CD4-positive, alpha-beta T cell (primary cell): ENCODE measurements around the gene LRRN1. TPM values are rescaled to one million over a fixed set of nuclear protein-coding genes. Genes with fewer than 3 reads are reported as not detected.

Source experiments
- ATAC-seq: fragments of 200-7000 bp; cut with Tn5 transposase; one replicate; pipeline ENCODE4 v1.10.0; 2022; ENCODE audit warnings: mild to moderate bottlenecking; ENCODE audit not compliant: poor library complexity
- CTCF ChIA-PET: fragments of 350-600 bp; sonication (Branson Sonifier 250); formaldehyde crosslinking; loops from one replicate; lab custom pipeline; 2021; ENCODE audit warnings: antibody characterized with exemption, inconsistent platforms; lab: Charles Lee
- POLR2A ChIA-PET: fragments of 350-600 bp; sonication (Branson Sonifier 250); formaldehyde crosslinking; loops from one replicate; lab custom pipeline; 2021; ENCODE audit warnings: antibody characterized with exemption, inconsistent platforms; lab: Charles Lee
- DNase-seq, 14 experiments: peaks; one replicate each; pipeline ENCODE4 v3.0.0-alpha.2; 2013 to 2020; ENCODE audit warnings: mixed read lengths in 2 of 14
- H3K27ac ChIP-seq, 2 donors: one replicate each; pipeline versions ENCODE4 v1.5.1 to v1.7.0; 2013; ENCODE audit warnings: low read length in 2 of 2, low read depth in 1 of 2, mild to moderate bottlenecking in 1 of 2
- H3K27me3 ChIP-seq, 2 experiments: 1 replicate in 1 of 2; 2 replicates in 1 of 2; pipeline versions ENCODE4 v1.6.1 to v1.7.0; 2013; ENCODE audit warnings: low read length in 2 of 2, control low read depth in 1 of 2, mild to moderate bottlenecking in 1 of 2, moderate library complexity in 1 of 2; ENCODE audit not compliant: insufficient read depth in 2 of 2, control insufficient read depth in 1 of 2
- H3K36me3 ChIP-seq: one replicate; pipeline ENCODE4 v1.6.1; 2013; ENCODE audit warnings: low read length, control low read depth; ENCODE audit not compliant: insufficient read depth
- H3K4me1 ChIP-seq: one replicate; pipeline ENCODE4 v1.6.1; 2013; ENCODE audit warnings: low read length, control low read depth; ENCODE audit not compliant: insufficient read depth
- H3K4me3 ChIP-seq: one replicate; pipeline ENCODE4 v1.5.1; 2013; ENCODE audit warnings: mild to moderate bottlenecking, low read length, moderate library complexity
- H3K9me3 ChIP-seq, 2 experiments: 1 replicate in 1 of 2; 2 replicates in 1 of 2; pipeline versions ENCODE4 v1.6.1 to v1.7.0; 2013; ENCODE audit warnings: low read length in 2 of 2, mild to moderate bottlenecking in 2 of 2, control low read depth in 1 of 2, moderate library complexity in 1 of 2; ENCODE audit not compliant: control insufficient read depth in 1 of 2, insufficient read depth in 1 of 2
- H3K27ac Mint-ChIP-seq: one replicate; pipeline ENCODE4 v1.8.0; 2020; ENCODE audit warnings: mixed read lengths
- H3K27me3 Mint-ChIP-seq: one replicate; pipeline ENCODE4 v1.8.0; 2021; ENCODE audit warnings: mixed read lengths
- H3K36me3 Mint-ChIP-seq: one replicate; pipeline ENCODE4 v1.8.0; 2021; ENCODE audit warnings: low read depth, mixed read lengths
- H3K4me1 Mint-ChIP-seq: one replicate; pipeline ENCODE4 v1.8.0; 2021; ENCODE audit warnings: low read depth, mixed read lengths
- H3K4me3 Mint-ChIP-seq: one replicate; pipeline ENCODE4 v1.8.0; 2020; ENCODE audit warnings: mild to moderate bottlenecking, mixed read lengths
- H3K9me3 Mint-ChIP-seq: one replicate; pipeline ENCODE4 v1.8.0; 2020; ENCODE audit warnings: mixed read lengths
- CTCF ChIP-seq: fragments of 200-600 bp; IDR thresholded peaks from one replicate; pipeline ENCODE4 v1.8.0; 2022; ENCODE audit warnings: antibody characterized with exemption, mild to moderate bottlenecking
- intact Hi-C, 2 experiments: fragments of 100-400 bp; cut with DNase I in 1 of 2; cut with micrococcal nuclease in 1 of 2; formaldehyde crosslinking; loops; one replicate each; pipeline versions ENCODE4 v1.15.1 to v1.9.0; 2023 to 2025; cut with DNase I, micrococcal nuclease
- total RNA-seq, 174 experiments: library from RNA in 2 of 174; stranded (reverse) in 2 of 174; gene quantifications; one replicate each; pipeline ENCODE4 v1.2.3 and lab custom pipeline; 2021 to 2026

LRRN1 gene
- total RNA-seq, 2 experiments from 2014 or later = 0.20 TPM; not detected in 1

DNA sequence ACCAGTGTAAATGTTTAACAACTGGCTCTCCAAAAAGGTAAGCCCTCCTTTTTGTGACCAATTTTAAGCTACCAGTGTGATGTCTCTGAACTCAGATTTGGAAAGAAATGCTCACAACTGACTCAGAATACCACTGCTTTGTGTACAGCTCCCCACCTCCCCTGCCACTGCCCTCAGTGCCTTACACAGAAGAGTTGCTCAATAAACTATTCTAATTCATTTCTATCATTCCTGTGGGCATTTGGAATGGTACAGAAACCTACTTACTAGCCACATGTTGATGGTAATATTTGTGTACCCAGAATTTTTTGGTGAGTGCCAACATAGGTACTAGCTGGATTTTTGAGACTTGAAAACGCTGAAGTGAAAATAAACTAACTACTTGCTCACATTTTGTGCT lies 16.0 kb downstream of the LRRN1 start:
- Histone ChIP-seq H3K27ac (no peak overlapping the region), H3K4me3 (no peak overlapping the region), H3K36me3 (no peaks in the 10 kb centered on the region), H3K4me1 (no peaks in the 10 kb centered on the region), H3K9me3 (no peaks in the 10 kb centered on the region), H3K27me3 (no peaks in the 10 kb centered on the region)
- H3K9me3 Mint-ChIP-seq = no peaks in the 10 kb centered on the region
- no peak for TF ChIP-seq CTCF
- no peaks in the 10 kb centered on the region for H3K36me3 Mint-ChIP-seq
- intact Hi-C loops = no loop called here
- H3K4me1 Mint-ChIP-seq = no peaks in the 10 kb centered on the region
- no peak overlapping the region for H3K4me3 Mint-ChIP-seq
- H3K27me3 Mint-ChIP-seq = no peaks in the 10 kb centered on the region
- POLR2A ChIA-PET = no interaction called here
- ATAC-seq = no peak
- CTCF ChIA-PET = no interaction called here
- no peak for DNase-seq
- no peak overlapping the region for H3K27ac Mint-ChIP-seq

DNA sequence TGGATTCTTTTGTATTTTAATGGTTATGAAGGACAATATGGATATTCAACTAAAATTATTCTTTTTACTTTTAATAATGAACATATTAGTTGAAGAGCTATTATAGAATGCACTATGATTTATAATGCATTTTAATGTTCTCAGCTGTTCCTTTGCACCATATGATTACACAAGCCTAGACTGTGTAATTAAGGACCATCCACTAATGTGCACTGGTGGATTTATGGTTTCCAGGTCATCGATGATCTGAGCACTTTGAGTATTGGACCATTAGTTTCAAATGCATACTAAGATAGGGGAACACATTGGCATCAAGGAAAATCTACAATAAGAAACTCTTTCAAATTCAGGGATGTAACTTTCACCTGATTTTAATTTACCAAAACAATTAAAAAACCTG lies 16.8 kb downstream of the LRRN1 start:
- no peak overlapping the region for H3K27ac Mint-ChIP-seq
- H3K27ac ChIP-seq = no peak overlapping the region
- no peaks in the 10 kb centered on the region for H3K27me3 ChIP-seq
- H3K27me3 Mint-ChIP-seq = no peaks in the 10 kb centered on the region
- no peaks in the 10 kb centered on the region for H3K36me3 ChIP-seq
- no peak overlapping the region for H3K4me3 Mint-ChIP-seq
- no peaks in the 10 kb centered on the region for H3K4me1 ChIP-seq
- no peaks in the 10 kb centered on the region for H3K9me3 ChIP-seq
- no peak overlapping the region for H3K4me3 ChIP-seq
- CTCF ChIA-PET = no interaction called here
- no peak for DNase-seq
- no peaks in the 10 kb centered on the region for H3K9me3 Mint-ChIP-seq
- no peaks in the 10 kb centered on the region for H3K36me3 Mint-ChIP-seq
- POLR2A ChIA-PET = no interaction called here
- no peaks in the 10 kb centered on the region for H3K4me1 Mint-ChIP-seq
- intact Hi-C loops = no loop called here
- ATAC-seq = no peak
- TF ChIP-seq CTCF = no peak

DNA sequence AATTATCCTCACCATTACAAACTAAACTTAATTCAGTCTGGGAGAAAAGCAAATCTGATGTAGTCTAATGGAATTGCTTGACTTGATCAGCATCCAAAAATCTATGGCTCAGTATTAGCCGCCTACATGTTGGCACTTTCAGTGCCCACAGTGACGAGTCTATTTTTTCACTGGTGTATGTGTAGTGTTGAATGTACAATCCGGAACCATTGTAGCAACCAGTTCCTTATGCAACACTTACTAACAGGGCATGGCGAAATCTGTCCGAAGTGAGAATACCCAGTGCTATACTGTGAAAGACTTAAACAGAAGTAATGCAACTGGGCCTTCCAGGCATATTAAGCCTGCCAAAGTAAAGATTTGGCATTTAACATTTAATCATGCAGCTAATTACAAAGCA lies 18.6 kb downstream of the LRRN1 start:
- no peak overlapping the region for H3K4me3 ChIP-seq
- H3K36me3 Mint-ChIP-seq = no peaks in the 10 kb centered on the region
- H3K27ac ChIP-seq = no peak overlapping the region
- no peak for TF ChIP-seq CTCF
- intact Hi-C loops = no loop called here
- H3K4me1 ChIP-seq = no peaks in the 10 kb centered on the region
- no peak overlapping the region for H3K27ac Mint-ChIP-seq
- no peaks in the 10 kb centered on the region for H3K36me3 ChIP-seq
- no peaks in the 10 kb centered on the region for H3K9me3 Mint-ChIP-seq
- POLR2A ChIA-PET = no interaction called here
- DNase-seq (peak in 2 of 14 experiments; percentile 7 to 24), ATAC-seq (no peak)
- no peaks in the 10 kb centered on the region for H3K9me3 ChIP-seq
- H3K27me3 Mint-ChIP-seq = no peaks in the 10 kb centered on the region
- H3K4me1 Mint-ChIP-seq = no peaks in the 10 kb centered on the region
- H3K27me3 ChIP-seq = no peaks in the 10 kb centered on the region
- CTCF ChIA-PET = no interaction called here
- H3K4me3 Mint-ChIP-seq = no peak overlapping the region
